B cell (primary cell): ENCODE measurements around the gene RANBP10. TPM values are rescaled to one million over a fixed set of nuclear protein-coding genes. Genes with fewer than 3 reads are reported as not detected.

Experiments used
- ATAC-seq: fragments of 200-7000 bp; cut with Tn5 transposase; one replicate; pipeline ENCODE4 v1.10.0; 2021; ENCODE audit warnings: low read depth, mild to moderate bottlenecking, moderate number of reproducible peaks, moderate library complexity
- CTCF ChIA-PET: fragments of 350-600 bp; sonication (Branson Sonifier 250); formaldehyde crosslinking; loops from one replicate; lab custom pipeline; 2021; ENCODE audit warnings: antibody characterized with exemption, inconsistent platforms; lab: Charles Lee
- POLR2A ChIA-PET: fragments of 350-600 bp; sonication (Branson Sonifier 250); formaldehyde crosslinking; loops from one replicate; lab custom pipeline; 2021; ENCODE audit warnings: antibody characterized with exemption; lab: Charles Lee
- DNase-seq: peaks from one replicate; pipeline ENCODE4 v3.0.0; 2013
- H2AFZ ChIP-seq: 2 replicates; pipeline ENCODE4 v1.6.1; 2012; ENCODE audit warnings: mild to moderate bottlenecking, low read depth, low read length; ENCODE audit not compliant: insufficient read depth, poor library complexity, severe bottlenecking
- H3K27ac ChIP-seq, 2 donors: 1 replicate in 1 of 2; 2 replicates in 1 of 2; pipeline ENCODE4 v1.5.1; 2012 to 2013; ENCODE audit warnings: low read length in 2 of 2, mild to moderate bottlenecking in 2 of 2, moderate library complexity in 1 of 2
- H3K27me3 ChIP-seq, 4 experiments: fragments of 200-600 bp in 1 of 4; sonication (generic) in 1 of 4; replicated peaks in 1 of 4; 1 replicate in 2 of 4; 2 replicates in 2 of 4; pipeline versions ENCODE4 v1.6.1 to v1.7.0; 2013 to 2016; ENCODE audit warnings: low read length in 3 of 4, mild to moderate bottlenecking in 2 of 4, mixed read lengths in 1 of 4, moderate library complexity in 1 of 4; ENCODE audit not compliant: insufficient read depth in 4 of 4, control insufficient read depth in 3 of 4; ENCODE audit errors: control extremely low read depth in 1 of 4
- H3K36me3 ChIP-seq, 2 experiments: replicated peaks in 1 of 2; 1 replicate in 1 of 2; 2 replicates in 1 of 2; pipeline versions ENCODE4 v1.6.1 to v1.7.1; 2013; ENCODE audit warnings: low read length in 1 of 2; ENCODE audit not compliant: insufficient read depth in 2 of 2, control insufficient read depth in 1 of 2; ENCODE audit errors: control extremely low read depth in 1 of 2, extremely low read depth in 1 of 2
- H3K4me1 ChIP-seq, 2 donors: fragments of 200-600 bp in 1 of 2; sonication (generic) in 1 of 2; 1 replicate in 1 of 2; 2 replicates in 1 of 2; pipeline versions ENCODE4 v1.5.1 to v1.6.1; 2013 to 2017; ENCODE audit warnings: low read length in 2 of 2; ENCODE audit not compliant: control insufficient read depth in 2 of 2, insufficient read depth in 2 of 2
- H3K4me2 ChIP-seq: replicated peaks from 2 replicates; pipeline ENCODE3; 2012; ENCODE audit warnings: mild to moderate bottlenecking, low read depth, low read length; ENCODE audit not compliant: poor library complexity, severe bottlenecking
- H3K4me3 ChIP-seq, 5 experiments: fragments of 200-600 bp in 1 of 5; sonication (generic) in 1 of 5; 1 replicate in 3 of 5; 2 replicates in 2 of 5; pipeline versions ENCODE4 v1.5.1 to v1.7.0; 2011 to 2016; ENCODE audit warnings: low read length in 4 of 5, mild to moderate bottlenecking in 4 of 5, low read depth in 2 of 5, control low read depth in 1 of 5, moderate library complexity in 1 of 5; ENCODE audit not compliant: insufficient read depth in 1 of 5; ENCODE audit errors: control extremely low read depth in 1 of 5, extremely low read depth in 1 of 5
- H3K79me2 ChIP-seq: fragments of 200-600 bp; sonication (generic); one replicate; pipeline ENCODE4 v1.6.0; 2016; ENCODE audit warnings: low read length; ENCODE audit not compliant: control insufficient read depth, insufficient read depth
- H3K9ac ChIP-seq: fragments of 200-600 bp; sonication (generic); 2 replicates; pipeline ENCODE4 v1.6.1; 2017; ENCODE audit warnings: mild to moderate bottlenecking, low read length, moderate library complexity
- H3K9me3 ChIP-seq, 3 donors: one replicate each; pipeline versions ENCODE4 v1.6.1 to v1.7.1; 2013; ENCODE audit warnings: low read length in 2 of 3; ENCODE audit not compliant: control insufficient read depth in 2 of 3, insufficient read depth in 1 of 3; ENCODE audit errors: control extremely low read depth in 1 of 3
- H4K20me1 ChIP-seq: 2 replicates; pipeline ENCODE4 v1.6.0; 2012; ENCODE audit warnings: mild to moderate bottlenecking, low read length; ENCODE audit not compliant: insufficient read depth, control insufficient read depth, poor library complexity, severe bottlenecking
- H3K27ac Mint-ChIP-seq: one replicate; pipeline ENCODE4 v1.8.0; 2021; ENCODE audit warnings: mixed read lengths
- H3K27me3 Mint-ChIP-seq: one replicate; pipeline ENCODE4 v1.8.0; 2021; ENCODE audit warnings: mixed read lengths
- H3K4me1 Mint-ChIP-seq: one replicate; pipeline ENCODE4 v1.8.0; 2021; ENCODE audit warnings: mixed read lengths
- H3K4me3 Mint-ChIP-seq: one replicate; pipeline ENCODE4 v1.8.0; 2021; ENCODE audit warnings: mixed read lengths
- H3K9me3 Mint-ChIP-seq: one replicate; pipeline ENCODE4 v1.8.0; 2022; ENCODE audit warnings: mixed read lengths; ENCODE audit not compliant: insufficient read depth
- EZH2 ChIP-seq: IDR thresholded peaks from 2 replicates; pipeline ENCODE4 v1.6.1; 2012; ENCODE audit warnings: borderline replicate concordance, low read depth, mild to moderate bottlenecking, moderate library complexity, low read length; ENCODE audit not compliant: insufficient read depth, poor library complexity, severe bottlenecking
- WGBS: methylation state at CpG from one replicate; pipeline ENCODE4 v1.1.5; 2013; ENCODE audit warnings: missing lambda C conversion rate; ENCODE audit not compliant: insufficient coverage; 5-methylcytosine and 5-hydroxymethylcytosine counted together
- intact Hi-C: fragments of 100-400 bp; cut with micrococcal nuclease; formaldehyde crosslinking; loops from one replicate; pipeline ENCODE4 v1.10.0; 2022
- polyA plus RNA-seq: library from polyadenylated mRNA; depleted of rRNA; stranded (reverse); fragments of >200 nt; gene quantifications from 2 replicates; pipeline ENCODE4 v1.2.3, GENCODE V29; 2012
- total RNA-seq, 2 donors: library from RNA; stranded (reverse); fragments of 120-200 nt in 1 of 2; gene quantifications; 1 replicate in 1 of 2; 2 replicates in 1 of 2; pipeline versions ENCODE4 v1.2.3 to v1.2.4, GENCODE V29; 2013 to 2022
- TF ChIP-seq, protein P1 (sequence below): fragments of 200-600 bp; IDR thresholded peaks from one replicate; pipeline ENCODE4 v1.8.0; 2022; ENCODE audit warnings: antibody characterized with exemption, mild to moderate bottlenecking

The RANBP10 gene
- total and polyA plus RNA-seq, 2 donors (not counting 1 experiment from before 2014, with no cell fraction given): 29.0 to 32.2 TPM

- no peak overlapping the region for H3K4me3 ChIP-seq
These were observed 130.4 kb downstream of the RANBP10 start for GRCh38 chr16:67675999-67676398.

GRCh38 chr16:67675579-67675935 is 130.8 kb downstream of the RANBP10 start:
- no peak overlapping the region for H3K4me3 Mint-ChIP-seq
- 99% methylated on average over 17 of the region's 17 CpGs for WGBS
- CTCF ChIA-PET: interaction anchor here (1.7 kb wide), 2 partner anchors 141 to 286 kb away, joined by 3 to 5 read pairs; no protein-coding TSS in a partner anchor

More at GRCh38 chr16:67675999-67676398, 130.4 kb downstream of the RANBP10 start:
- ATAC-seq (no peak), DNase-seq (no peak)
- WGBS: 100% methylated on average over 3 of the region's 7 CpGs
- TF ChIP-seq EZH2: no peak
- TF ChIP-seq, protein P1, sequence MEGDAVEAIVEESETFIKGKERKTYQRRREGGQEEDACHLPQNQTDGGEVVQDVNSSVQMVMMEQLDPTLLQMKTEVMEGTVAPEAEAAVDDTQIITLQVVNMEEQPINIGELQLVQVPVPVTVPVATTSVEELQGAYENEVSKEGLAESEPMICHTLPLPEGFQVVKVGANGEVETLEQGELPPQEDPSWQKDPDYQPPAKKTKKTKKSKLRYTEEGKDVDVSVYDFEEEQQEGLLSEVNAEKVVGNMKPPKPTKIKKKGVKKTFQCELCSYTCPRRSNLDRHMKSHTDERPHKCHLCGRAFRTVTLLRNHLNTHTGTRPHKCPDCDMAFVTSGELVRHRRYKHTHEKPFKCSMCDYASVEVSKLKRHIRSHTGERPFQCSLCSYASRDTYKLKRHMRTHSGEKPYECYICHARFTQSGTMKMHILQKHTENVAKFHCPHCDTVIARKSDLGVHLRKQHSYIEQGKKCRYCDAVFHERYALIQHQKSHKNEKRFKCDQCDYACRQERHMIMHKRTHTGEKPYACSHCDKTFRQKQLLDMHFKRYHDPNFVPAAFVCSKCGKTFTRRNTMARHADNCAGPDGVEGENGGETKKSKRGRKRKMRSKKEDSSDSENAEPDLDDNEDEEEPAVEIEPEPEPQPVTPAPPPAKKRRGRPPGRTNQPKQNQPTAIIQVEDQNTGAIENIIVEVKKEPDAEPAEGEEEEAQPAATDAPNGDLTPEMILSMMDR: no peak
- H3K4me1 ChIP-seq: peaks cover 7 to 17% of the 10 kb centered on the region in 2 donors
- H3K27ac Mint-ChIP-seq: no peak overlapping the region
- CTCF ChIA-PET: interaction anchor here (1.7 kb wide), 2 partner anchors 141 to 285 kb away, joined by 3 to 5 read pairs; no protein-coding TSS in a partner anchor
- H3K36me3 ChIP-seq: no peaks in the 10 kb centered on the region
- no peaks in the 10 kb centered on the region for H3K79me2 ChIP-seq
- no peak overlapping the region for H3K4me2 ChIP-seq
- H3K9ac ChIP-seq: no peak overlapping the region
- H3K4me1 Mint-ChIP-seq: peaks cover 21% of the 10 kb centered on the region
- intact Hi-C loops: no loop called here
- no peaks in the 10 kb centered on the region for H4K20me1 ChIP-seq
- POLR2A ChIA-PET: no interaction called here
- no peak overlapping the region for H3K4me3 Mint-ChIP-seq
- no peak overlapping the region for H3K27ac ChIP-seq
- no peaks in the 10 kb centered on the region for H3K27me3 ChIP-seq
- no peaks in the 10 kb centered on the region for H3K9me3 Mint-ChIP-seq
- no peaks in the 10 kb centered on the region for H3K27me3 Mint-ChIP-seq
- H2AFZ ChIP-seq: no peak overlapping the region
- no peaks in the 10 kb centered on the region for H3K9me3 ChIP-seq

More at GRCh38 chr16:67675579-67675935, 130.8 kb downstream of the RANBP10 start:
- Histone ChIP-seq H3K36me3 (no peaks in the 10 kb centered on the region), H3K4me2 (no peak overlapping the region), H4K20me1 (no peaks in the 10 kb centered on the region), H2AFZ (no peak overlapping the region), H3K4me1 (peaks cover 7 to 17% of the 10 kb centered on the region in 2 donors), H3K27ac (no peak overlapping the region), H3K9ac (no peak overlapping the region), H3K27me3 (no peaks in the 10 kb centered on the region), H3K9me3 (no peaks in the 10 kb centered on the region), H3K4me3 (no peak overlapping the region), H3K79me2 (no peaks in the 10 kb centered on the region)
- TF ChIP-seq, protein P1: no peak
- TF ChIP-seq EZH2: no peak
- POLR2A ChIA-PET: no interaction called here
- intact Hi-C loops: no loop called here
- ATAC-seq: no peak
- Mint-ChIP-seq H3K9me3 (no peaks in the 10 kb centered on the region), H3K27ac (no peak overlapping the region), H3K4me1 (peaks cover 21% of the 10 kb centered on the region), H3K27me3 (no peaks in the 10 kb centered on the region)
- no peak for DNase-seq
